ENCODE results near the gene PRR13.
A peak's percentile ranks its signal among the peaks of the same experiment; 100 is the strongest.

PRR13 gene

GRCh38 chr12:53452159-53453077 lies 10.9 kb downstream of the PRR13 start:
- no peak for TF ChIP-seq REST (IDR thresholded peaks at IDR 0.05; ENCODE audit: insufficient read depth in 1 of 2, low read depth in 2 of 2, low read length in 2 of 2)
- no peak; the same call in 1 of the 2 replicates for TF ChIP-seq POLR2AphosphoS5 (IDR thresholded peaks at IDR 0.05; ENCODE audit: low read depth, low read length)
- TF ChIP-seq SIN3A (IDR thresholded peaks at IDR 0.05; ENCODE audit: borderline replicate concordance, insufficient read depth, low read length): peak; percentile 42; the same call in 1 of the 2 replicates
- no peak for TF ChIP-seq FOXP2 (optimal IDR thresholded peaks at IDR 0.05; ENCODE audit: borderline replicate concordance, extremely low read depth, extremely low read length, insufficient read depth)
- TF ChIP-seq TAF1 (IDR thresholded peaks at IDR 0.05; ENCODE audit: borderline replicate concordance, insufficient read depth, low read length): no peak

GRCh38 chr12:53453953-53454640 lies 12.6 kb downstream of the PRR13 start:
- TF ChIP-seq TAF1 (IDR thresholded peaks at IDR 0.05; ENCODE audit: borderline replicate concordance, insufficient read depth, low read length) (no peak), FOXP2 (optimal IDR thresholded peaks at IDR 0.05; ENCODE audit: borderline replicate concordance, extremely low read depth, extremely low read length, insufficient read depth) (no peak), SIN3A (IDR thresholded peaks at IDR 0.05; ENCODE audit: borderline replicate concordance, insufficient read depth, low read length) (no peak), POLR2AphosphoS5 (IDR thresholded peaks at IDR 0.05; ENCODE audit: low read depth, low read length) (0 out of 2 replicates have a peak, but pooled peaks have one; percentile 5), REST (IDR thresholded peaks at IDR 0.05; ENCODE audit: insufficient read depth in 1 of 2, low read depth in 2 of 2, low read length in 2 of 2) (no peak)

- TF ChIP-seq TAF1 (IDR thresholded peaks at IDR 0.05; ENCODE audit: borderline replicate concordance, insufficient read depth, low read length): no peak
- no peak for TF ChIP-seq FOXP2 (optimal IDR thresholded peaks at IDR 0.05; ENCODE audit: borderline replicate concordance, extremely low read depth, extremely low read length, insufficient read depth)
- no peak for TF ChIP-seq SIN3A (IDR thresholded peaks at IDR 0.05; ENCODE audit: borderline replicate concordance, insufficient read depth, low read length)
- TF ChIP-seq REST (IDR thresholded peaks at IDR 0.05; ENCODE audit: insufficient read depth in 1 of 2, low read depth in 2 of 2, low read length in 2 of 2): no peak
- 0 out of 2 replicates have a peak, but pooled peaks have one; percentile 21 for TF ChIP-seq POLR2AphosphoS5 (IDR thresholded peaks at IDR 0.05; ENCODE audit: low read depth, low read length)
Measured at GRCh38 chr12:53454707-53455106, 13.2 kb downstream of the PRR13 start.

GRCh38 chr12:53456654-53457366 lies 15.3 kb downstream of the PRR13 start:
- TF ChIP-seq FOXP2 (optimal IDR thresholded peaks at IDR 0.05; ENCODE audit: borderline replicate concordance, extremely low read depth, extremely low read length, insufficient read depth): no peak
- TF ChIP-seq POLR2AphosphoS5 (IDR thresholded peaks at IDR 0.05; ENCODE audit: low read depth, low read length): 0 out of 2 replicates have a peak, but pooled peaks have one; percentile 56

GRCh38 chr12:53459097-53459496 lies 17.6 kb downstream of the PRR13 start:
- TF ChIP-seq FOXP2 (optimal IDR thresholded peaks at IDR 0.05; ENCODE audit: borderline replicate concordance, extremely low read depth, extremely low read length, insufficient read depth): no peak
- no peak for TF ChIP-seq POLR2AphosphoS5 (IDR thresholded peaks at IDR 0.05; ENCODE audit: low read depth, low read length)
- TF ChIP-seq SIN3A (IDR thresholded peaks at IDR 0.05; ENCODE audit: borderline replicate concordance, insufficient read depth, low read length): no peak
- no peak for TF ChIP-seq TAF1 (IDR thresholded peaks at IDR 0.05; ENCODE audit: borderline replicate concordance, insufficient read depth, low read length)
- TF ChIP-seq REST (IDR thresholded peaks at IDR 0.05; ENCODE audit: insufficient read depth in 1 of 2, low read depth in 2 of 2, low read length in 2 of 2): no peak
